Stomach (tissue), 9 donors: ENCODE measurements around the gene CERK. TPM values are rescaled to one million over a fixed set of nuclear protein-coding genes. Genes with fewer than 3 reads are reported as not detected.
A peak's percentile ranks its signal among the peaks of the same experiment; 100 is the strongest.

ENCODE experiments used
- DNase-seq, 2 donors: peaks; one replicate each; pipeline versions ENCODE4 v3.0.0 to v3.0.0-alpha.2; 2013 to 2019
- H3K27ac ChIP-seq, 5 donors: fragments of 200-600 bp in 4 of 5; sonication (generic) in 4 of 5; one replicate each; pipeline ENCODE4 v1.5.1; 2013 to 2019; ENCODE audit warnings: mild to moderate bottlenecking in 1 of 5, moderate library complexity in 1 of 5
- H3K27me3 ChIP-seq, 3 donors: fragments of 200-600 bp; sonication (generic); one replicate each; pipeline ENCODE4 v1.5.1; 2017 to 2019; ENCODE audit warnings: mixed run types in 1 of 3
- H3K36me3 ChIP-seq, 4 donors: fragments of 200-600 bp; sonication (generic); 1 replicate in 3 of 4; 2 replicates in 1 of 4; pipeline ENCODE4 v1.5.1; 2016 to 2019
- H3K4me1 ChIP-seq, 4 donors: fragments of 200-600 bp; sonication (generic); one replicate each; pipeline ENCODE4 v1.5.1; 2016 to 2019
- H3K4me3 ChIP-seq, 4 donors: fragments of 200-600 bp; sonication (generic) in 3 of 4; one replicate each; pipeline ENCODE4 v1.5.1; 2016 to 2019; ENCODE audit warnings: mild to moderate bottlenecking in 1 of 4
- H3K9me3 ChIP-seq, 4 donors: fragments of 200-600 bp; sonication (generic); one replicate each; pipeline ENCODE4 v1.5.1; 2016 to 2019
- CTCF ChIP-seq, 7 experiments: fragments of 450-650 bp in 4 of 7; fragments of 200-600 bp in 3 of 7; sonication (generic) in 3 of 7; IDR thresholded peaks; one replicate each; pipeline ENCODE4 v1.5.1; 2016 to 2019; ENCODE audit warnings: antibody characterized with exemption in 7 of 7, control low read depth in 2 of 7, mild to moderate bottlenecking in 1 of 7
- EP300 ChIP-seq: sonication (generic); formaldehyde crosslinking; IDR thresholded peaks from one replicate; pipeline ENCODE4 v1.6.1; 2017; ENCODE audit warnings: antibody characterized with exemption
- POLR2A ChIP-seq, 4 donors: fragments of 450-650 bp; IDR thresholded peaks; one replicate each; pipeline ENCODE4 v1.6.1; 2016; ENCODE audit warnings: antibody characterized with exemption in 4 of 4, control low read depth in 2 of 4, mild to moderate bottlenecking in 1 of 4, moderate library complexity in 1 of 4
- POLR2AphosphoS5 ChIP-seq, 3 donors: sonication (generic); formaldehyde crosslinking; IDR thresholded peaks; one replicate each; pipeline ENCODE4 v1.6.1; 2016; ENCODE audit warnings: antibody characterized with exemption in 3 of 3
- WGBS, 5 donors: extraction: QIAGEN DNeasy Blood & Tissue Kit in 3 of 5; methylation state at CpG; one replicate each; pipeline versions ENCODE4 v1.1.5 to v1.1.7; 2013 to 2018; 5-methylcytosine and 5-hydroxymethylcytosine counted together
- intact Hi-C: fragments of 100-400 bp; cut with DNase I; formaldehyde crosslinking; loops from one replicate; pipeline ENCODE4 v1.15.1; 2023; ENCODE audit warnings: low total_unique reads
- polyA plus RNA-seq, 3 donors: library from polyadenylated mRNA; stranded (reverse); fragments of 200-250 nt; gene quantifications; one replicate each; pipeline ENCODE4 v1.2.3, GENCODE V29; 2013
- total RNA-seq, 5 donors: library from RNA; depleted of rRNA; stranded (reverse); fragments of >200 nt; gene quantifications; one replicate each; pipeline versions ENCODE4 v1.1.0 to v1.2.3, GENCODE V29; 2014 to 2016
- donor health status: healthy with polysubstance abuse.
- donor health status: Bipolar disorder and iron deficiency.
- donor health status: healthy.

CERK gene
- total and polyA plus RNA-seq, 8 donors: 12.5 to 59.4 (median 31.5) TPM

- Histone ChIP-seq H3K4me1 (peaks cover 50 to 58% (median 55%) of the 10 kb centered on the region in 4 donors), H3K36me3 (peaks cover 0 to 6% (median 2%) of the 10 kb centered on the region in 4 donors), H3K4me3 (no peak overlapping the region), H3K27ac (peak overlapping the region in 2 of 5 donors; percentile 59 to 74), H3K27me3 (no peaks in the 10 kb centered on the region), H3K9me3 (no peaks in the 10 kb centered on the region)
- peak in 1 of 2 donors; percentile 45 for DNase-seq
- intact Hi-C loops: no loop called here
- TF ChIP-seq EP300 (no peak), POLR2AphosphoS5 (IDR thresholded peaks at IDR 0.05) (peak in 1 of 3 donors; percentile 49)
- 68 to 76% (median 69%) methylated on average over 22 of the region's 22 CpGs for WGBS, 5 donors
These were observed 38.1 kb upstream of the CERK start for GRCh38 chr22:46775850-46776826.

GRCh38 chr22:46774980-46775849 is 37.2 kb upstream of the CERK start:
- Histone ChIP-seq H3K4me3 (no peak overlapping the region), H3K27ac (peak overlapping the region in 4 of 5 donors; percentile 59 to 74 (median 62)), H3K9me3 (no peaks in the 10 kb centered on the region), H3K4me1 (peaks cover 50 to 65% (median 60%) of the 10 kb centered on the region in 4 donors), H3K36me3 (peaks cover 0 to under 1% (median 0%) of the 10 kb centered on the region in 4 donors), H3K27me3 (no peaks in the 10 kb centered on the region)
- no peak for DNase-seq
- intact Hi-C loops: no loop called here
- 68 to 76% (median 69%) methylated on average over 20 of the region's 20 CpGs for WGBS, 5 donors
- TF ChIP-seq EP300 (no peak), POLR2A (IDR thresholded peaks at IDR 0.05) (no peak), POLR2AphosphoS5 (IDR thresholded peaks at IDR 0.05) (no peak), CTCF (IDR thresholded peaks at IDR 0.05) (no peak)

GRCh38 chr22:46774253-46774979 is 36.4 kb upstream of the CERK start:
- no peaks in the 10 kb centered on the region for H3K27me3 ChIP-seq
- DNase-seq: no peak
- H3K36me3 ChIP-seq: no peaks in the 10 kb centered on the region
- no peaks in the 10 kb centered on the region for H3K9me3 ChIP-seq
- TF ChIP-seq POLR2AphosphoS5 (IDR thresholded peaks at IDR 0.05): no peak
- no peak for TF ChIP-seq CTCF (IDR thresholded peaks at IDR 0.05)
- no peak for TF ChIP-seq POLR2A (IDR thresholded peaks at IDR 0.05)
- no peak for TF ChIP-seq EP300
- H3K27ac ChIP-seq: peak overlapping the region; percentile 6 to 74 (median 59)
- no peak overlapping the region for H3K4me3 ChIP-seq
- H3K4me1 ChIP-seq: peaks cover 50 to 73% (median 65%) of the 10 kb centered on the region in 4 donors
- WGBS, 5 donors: 75 to 89% (median 83%) methylated on average over 24 of the region's 24 CpGs
- intact Hi-C loops: no loop called here

DNA sequence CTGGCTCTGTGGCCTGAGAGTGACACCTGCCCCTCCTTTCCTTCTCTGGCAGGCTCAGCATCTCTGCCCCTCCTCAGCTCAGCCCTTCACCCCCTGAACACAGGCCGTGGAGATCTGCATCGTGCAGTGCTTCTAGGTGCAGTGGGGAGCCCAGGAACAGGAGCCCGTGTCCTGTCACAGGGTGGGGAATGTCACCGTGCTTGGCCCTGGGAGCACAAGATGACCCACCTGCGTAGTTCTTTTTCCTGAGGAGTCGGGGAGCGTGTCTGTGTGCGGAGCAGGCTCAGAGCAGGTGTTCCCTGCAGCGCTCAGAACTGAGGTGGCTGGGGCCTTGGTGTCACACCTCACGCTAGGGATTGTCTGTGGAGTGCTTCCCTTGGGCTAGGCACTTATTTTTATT is 35.0 kb upstream of the CERK start:
- TF ChIP-seq POLR2AphosphoS5 (IDR thresholded peaks at IDR 0.05) (no peak), POLR2A (IDR thresholded peaks at IDR 0.05) (no peak), CTCF (IDR thresholded peaks at IDR 0.05) (no peak), EP300 (no peak)
- intact Hi-C loops: no loop called here
- Histone ChIP-seq H3K4me1 (peaks cover 50 to 85% (median 78%) of the 10 kb centered on the region in 4 donors), H3K4me3 (no peak overlapping the region), H3K27me3 (no peaks in the 10 kb centered on the region), H3K9me3 (no peaks in the 10 kb centered on the region), H3K36me3 (no peaks in the 10 kb centered on the region), H3K27ac (peak overlapping the region in 4 of 5 donors; percentile 59 to 74 (median 62))
- DNase-seq: no peak
- 87 to 94% (median 88%) methylated on average over 10 of the region's 10 CpGs for WGBS, 5 donors
